SK-N-SH (cell line): ENCODE results near the gene MTPN. TPM values are rescaled to one million over a fixed set of nuclear protein-coding genes. Genes with fewer than 3 reads are reported as not detected.

ENCODE experiments used
- CTCF ChIA-PET: fragments of 300-600, 350-600 bp; formaldehyde crosslinking; extraction: SDS; loops from one replicate; lab custom pipeline; 2021; lab: Yijun Ruan, JAX
- POLR2A ChIA-PET: fragments of 350-600 bp; sonication (Branson Sonifier 250); formaldehyde crosslinking; extraction: SDS; loops from one replicate; lab custom pipeline; 2020; ENCODE audit warnings: antibody characterized with exemption, inconsistent platforms; lab: Yijun Ruan, JAX
- DNase-seq: peaks from one replicate; pipeline ENCODE4 v3.0.0; 2012
- H2AFZ ChIP-seq: fragments of 200-600 bp; sonication (generic); 2 replicates; pipeline ENCODE4 v1.8.1; 2016; ENCODE audit warnings: antibody characterized with exemption, mild to moderate bottlenecking, low read depth
- H3F3A ChIP-seq: fragments of 200-600 bp; sonication (generic); replicated peaks from 2 replicates; pipeline ENCODE3; 2016; ENCODE audit warnings: antibody characterized with exemption, mild to moderate bottlenecking; ENCODE audit not compliant: insufficient read depth
- H3K27ac ChIP-seq, 2 experiments: fragments of 200-500 bp in 1 of 2; fragments of 200-600 bp in 1 of 2; sonication (Bioruptor generic) in 1 of 2; sonication (generic), shearing (Covaris generic) in 1 of 2; 2 replicates each; pipeline versions ENCODE4 v1.5.1 to v1.6.1; 2014 to 2016; ENCODE audit warnings: low read depth in 2 of 2, inconsistent platforms in 1 of 2, low read length in 1 of 2, mild to moderate bottlenecking in 1 of 2, mixed read lengths in 1 of 2
- H3K27me3 ChIP-seq: fragments of 200-600 bp; sonication (generic), shearing (Covaris generic); 2 replicates; pipeline ENCODE4 v1.6.1; 2016; ENCODE audit warnings: mixed run types; ENCODE audit not compliant: insufficient read depth
- H3K36me3 ChIP-seq, 2 experiments: fragments of 200-500 bp in 1 of 2; fragments of 200-600 bp in 1 of 2; sonication (Bioruptor generic) in 1 of 2; sonication (generic) in 1 of 2; replicated peaks in 1 of 2; 2 replicates each; pipeline versions ENCODE3 to v1.5.1; 2014 to 2016; ENCODE audit warnings: low read length in 1 of 2, mild to moderate bottlenecking in 1 of 2; ENCODE audit not compliant: insufficient read depth in 2 of 2, control insufficient read depth in 1 of 2
- H3K4me1 ChIP-seq, 2 experiments: fragments of 200-500 bp in 1 of 2; fragments of 200-600 bp in 1 of 2; sonication (Bioruptor generic) in 1 of 2; sonication (generic), shearing (Covaris generic) in 1 of 2; 2 replicates each; pipeline versions ENCODE4 v1.5.1 to v1.6.1; 2014 to 2016; ENCODE audit warnings: low read depth in 1 of 2, low read length in 1 of 2, mixed run types in 1 of 2; ENCODE audit not compliant: insufficient read depth in 2 of 2, control insufficient read depth in 1 of 2
- H3K4me2 ChIP-seq: fragments of 200-600 bp; sonication (generic), shearing (Covaris generic); 2 replicates; pipeline ENCODE4 v1.6.1; 2017; ENCODE audit warnings: mixed run types
- H3K4me3 ChIP-seq, 2 experiments: fragments of 200-500 bp in 1 of 2; fragments of 200-600 bp in 1 of 2; sonication (Bioruptor generic) in 1 of 2; sonication (generic), shearing (Covaris generic) in 1 of 2; 2 replicates each; pipeline versions ENCODE4 v1.5.1 to v1.8.1; 2014 to 2016; ENCODE audit warnings: low read depth in 2 of 2, inconsistent platforms in 1 of 2, low read length in 1 of 2, mild to moderate bottlenecking in 1 of 2, mixed read lengths in 1 of 2, moderate library complexity in 1 of 2
- H3K79me2 ChIP-seq: fragments of 200-600 bp; sonication (generic); 2 replicates; pipeline ENCODE4 v1.8.1; 2017; ENCODE audit warnings: mild to moderate bottlenecking; ENCODE audit not compliant: insufficient read depth
- H3K9ac ChIP-seq: fragments of 200-600 bp; sonication (generic); 2 replicates; pipeline ENCODE4 v1.6.1; 2017; ENCODE audit warnings: mixed run types
- H3K9me2 ChIP-seq: fragments of 200-600 bp; sonication (generic); 2 replicates; pipeline ENCODE4 v1.6.1; 2017; ENCODE audit warnings: mixed run types
- H3K9me3 ChIP-seq: fragments of 200-600 bp; sonication (generic); 2 replicates; pipeline ENCODE4 v1.6.1; 2017; ENCODE audit warnings: mixed run types, mild to moderate bottlenecking, moderate library complexity
- H4K20me1 ChIP-seq: fragments of 200-600 bp; sonication (generic); 2 replicates; pipeline ENCODE4 v1.6.1; 2017; ENCODE audit warnings: mild to moderate bottlenecking, mixed run types; ENCODE audit not compliant: insufficient read depth
- ELF1 ChIP-seq: IDR thresholded peaks from 2 replicates; pipeline ENCODE4 v1.4.0; 2012
- EP300 ChIP-seq, 2 experiments: IDR thresholded peaks; 2 replicates each; pipeline versions ENCODE4 v1.4.0 to v1.6.1; 2012; ENCODE audit warnings: borderline replicate concordance in 1 of 2, low read depth in 1 of 2, low read length in 1 of 2
- MEF2A ChIP-seq: IDR thresholded peaks from 2 replicates; pipeline ENCODE4 v1.4.0; 2012; ENCODE audit warnings: low read depth, borderline replicate concordance
- YY1 ChIP-seq: IDR thresholded peaks from 2 replicates; pipeline ENCODE4 v1.4.0; 2012; ENCODE audit warnings: low read depth, mild to moderate bottlenecking
- polyA plus RNA-seq, 3 experiments: library from polyadenylated mRNA; depleted of rRNA; stranded (reverse); fragments of >200 nt; gene quantifications; 2 replicates each; pipeline ENCODE4 v1.2.3, GENCODE V29; 2012
- TF ChIP-seq, protein P1 (sequence below): fragments of 150-350 bp; IDR thresholded peaks from 2 replicates; pipeline ENCODE4 v1.6.1; 2017; ENCODE audit warnings: antibody characterized with exemption, low read length, low read depth, borderline replicate concordance
- TF ChIP-seq, protein P2 (sequence below): fragments of 150-350 bp; IDR thresholded peaks from 2 replicates; pipeline ENCODE4 v1.6.1; 2016; ENCODE audit warnings: mild to moderate bottlenecking, low read depth, low read length
- TF ChIP-seq, protein P3 (sequence below): IDR thresholded peaks from 2 replicates; pipeline ENCODE4 v1.6.1; 2012; ENCODE audit warnings: mild to moderate bottlenecking, low read depth, low read length, moderate library complexity

The MTPN gene
- polyA plus RNA-seq, 1 of the 3 experiments (the other 2 are of a cell fraction), result 135 TPM

DNA sequence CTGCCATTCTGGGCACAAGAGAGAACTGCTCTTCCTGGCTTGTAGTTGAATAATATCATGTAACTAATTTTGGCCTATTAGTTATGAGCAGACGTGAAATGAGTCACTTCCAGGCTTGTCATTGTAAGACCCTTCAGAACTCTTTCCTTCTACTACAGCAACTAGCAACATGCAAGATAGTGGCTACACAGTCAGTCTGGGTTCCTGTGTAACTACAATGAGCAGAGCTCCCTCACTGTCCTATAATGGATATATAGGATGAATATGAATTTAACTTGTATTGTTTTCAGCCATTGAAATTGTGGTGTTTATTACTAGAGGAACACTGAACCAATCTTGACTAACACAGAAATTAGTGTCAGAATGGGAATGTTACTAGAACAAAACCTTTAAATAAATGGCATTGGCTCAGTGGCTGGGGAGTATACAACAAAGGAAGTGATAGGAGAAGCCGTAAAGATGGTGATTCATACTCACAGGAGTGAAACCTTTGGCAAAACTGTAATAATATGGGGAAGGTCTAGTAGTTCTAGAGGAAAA lies 2.9 kb upstream of the MTPN start (continued):
- TF ChIP-seq EP300 (IDR thresholded peaks at IDR 0.05; ENCODE audit: borderline replicate concordance in 1 of 2, low read depth in 1 of 2, low read length in 1 of 2) (no peak), MEF2A (peak; percentile 85; the same call in 1 of the 2 replicates), YY1 (no peak), ELF1 (no peak)
- TF ChIP-seq, protein P1, sequence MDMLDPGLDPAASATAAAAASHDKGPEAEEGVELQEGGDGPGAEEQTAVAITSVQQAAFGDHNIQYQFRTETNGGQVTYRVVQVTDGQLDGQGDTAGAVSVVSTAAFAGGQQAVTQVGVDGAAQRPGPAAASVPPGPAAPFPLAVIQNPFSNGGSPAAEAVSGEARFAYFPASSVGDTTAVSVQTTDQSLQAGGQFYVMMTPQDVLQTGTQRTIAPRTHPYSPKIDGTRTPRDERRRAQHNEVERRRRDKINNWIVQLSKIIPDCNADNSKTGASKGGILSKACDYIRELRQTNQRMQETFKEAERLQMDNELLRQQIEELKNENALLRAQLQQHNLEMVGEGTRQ, result no peak
- TF ChIP-seq, protein P2, sequence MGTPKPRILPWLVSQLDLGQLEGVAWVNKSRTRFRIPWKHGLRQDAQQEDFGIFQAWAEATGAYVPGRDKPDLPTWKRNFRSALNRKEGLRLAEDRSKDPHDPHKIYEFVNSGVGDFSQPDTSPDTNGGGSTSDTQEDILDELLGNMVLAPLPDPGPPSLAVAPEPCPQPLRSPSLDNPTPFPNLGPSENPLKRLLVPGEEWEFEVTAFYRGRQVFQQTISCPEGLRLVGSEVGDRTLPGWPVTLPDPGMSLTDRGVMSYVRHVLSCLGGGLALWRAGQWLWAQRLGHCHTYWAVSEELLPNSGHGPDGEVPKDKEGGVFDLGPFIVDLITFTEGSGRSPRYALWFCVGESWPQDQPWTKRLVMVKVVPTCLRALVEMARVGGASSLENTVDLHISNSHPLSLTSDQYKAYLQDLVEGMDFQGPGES, result no peak
- TF ChIP-seq, protein P3, sequence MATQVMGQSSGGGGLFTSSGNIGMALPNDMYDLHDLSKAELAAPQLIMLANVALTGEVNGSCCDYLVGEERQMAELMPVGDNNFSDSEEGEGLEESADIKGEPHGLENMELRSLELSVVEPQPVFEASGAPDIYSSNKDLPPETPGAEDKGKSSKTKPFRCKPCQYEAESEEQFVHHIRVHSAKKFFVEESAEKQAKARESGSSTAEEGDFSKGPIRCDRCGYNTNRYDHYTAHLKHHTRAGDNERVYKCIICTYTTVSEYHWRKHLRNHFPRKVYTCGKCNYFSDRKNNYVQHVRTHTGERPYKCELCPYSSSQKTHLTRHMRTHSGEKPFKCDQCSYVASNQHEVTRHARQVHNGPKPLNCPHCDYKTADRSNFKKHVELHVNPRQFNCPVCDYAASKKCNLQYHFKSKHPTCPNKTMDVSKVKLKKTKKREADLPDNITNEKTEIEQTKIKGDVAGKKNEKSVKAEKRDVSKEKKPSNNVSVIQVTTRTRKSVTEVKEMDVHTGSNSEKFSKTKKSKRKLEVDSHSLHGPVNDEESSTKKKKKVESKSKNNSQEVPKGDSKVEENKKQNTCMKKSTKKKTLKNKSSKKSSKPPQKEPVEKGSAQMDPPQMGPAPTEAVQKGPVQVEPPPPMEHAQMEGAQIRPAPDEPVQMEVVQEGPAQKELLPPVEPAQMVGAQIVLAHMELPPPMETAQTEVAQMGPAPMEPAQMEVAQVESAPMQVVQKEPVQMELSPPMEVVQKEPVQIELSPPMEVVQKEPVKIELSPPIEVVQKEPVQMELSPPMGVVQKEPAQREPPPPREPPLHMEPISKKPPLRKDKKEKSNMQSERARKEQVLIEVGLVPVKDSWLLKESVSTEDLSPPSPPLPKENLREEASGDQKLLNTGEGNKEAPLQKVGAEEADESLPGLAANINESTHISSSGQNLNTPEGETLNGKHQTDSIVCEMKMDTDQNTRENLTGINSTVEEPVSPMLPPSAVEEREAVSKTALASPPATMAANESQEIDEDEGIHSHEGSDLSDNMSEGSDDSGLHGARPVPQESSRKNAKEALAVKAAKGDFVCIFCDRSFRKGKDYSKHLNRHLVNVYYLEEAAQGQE, result no peak

DNA sequence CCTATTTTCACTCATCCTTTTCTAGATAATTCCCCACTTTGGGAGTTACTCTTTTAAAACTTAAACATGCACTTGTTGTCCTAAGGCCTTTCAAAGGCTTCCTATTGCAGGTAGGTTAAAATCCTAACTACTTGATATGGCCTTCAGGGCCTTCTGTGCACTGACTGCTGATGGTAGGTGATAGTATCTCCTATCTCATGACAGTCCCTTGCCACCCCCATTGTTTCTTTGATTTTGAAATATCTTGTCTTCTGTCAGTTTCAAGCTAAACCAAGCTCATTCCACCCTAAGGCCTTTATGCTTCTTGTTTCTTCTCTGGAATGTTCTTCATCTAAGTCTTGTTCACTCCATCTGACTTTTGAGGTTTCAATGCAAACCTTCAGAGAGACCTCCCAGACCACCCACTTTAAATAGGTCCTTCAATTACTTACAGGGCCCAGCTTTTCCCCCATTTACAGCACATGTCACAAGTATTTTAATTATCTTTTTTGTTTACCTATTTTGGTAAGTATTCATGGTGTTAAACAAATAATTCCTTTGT lies 2.4 kb upstream of the MTPN start:
- H3K36me3 ChIP-seq, result peaks cover 7 to 11% of the 10 kb centered on the region in 2 experiments
- H3K27ac ChIP-seq, result peak overlapping the region; percentile 44 to 93
- no peaks in the 10 kb centered on the region for H3K9me2 ChIP-seq
- peak overlapping the region; percentile 64 for H3K4me2 ChIP-seq
- H2AFZ ChIP-seq, result peak overlapping the region; percentile 84
- peaks cover 20% of the 10 kb centered on the region for H4K20me1 ChIP-seq
- H3K9ac ChIP-seq, result peak overlapping the region; percentile 37; the same call in 1 of the 2 replicates
- DNase-seq, result no peak
- no peaks in the 10 kb centered on the region for H3K27me3 ChIP-seq
- POLR2A ChIA-PET, result no interaction called here
- H3K4me3 ChIP-seq, result no peak overlapping the region
- H3K9me3 ChIP-seq, result no peaks in the 10 kb centered on the region
- peaks cover 27% of the 10 kb centered on the region for H3F3A ChIP-seq
- peaks cover 27% of the 10 kb centered on the region for H3K79me2 ChIP-seq
- TF ChIP-seq EP300 (IDR thresholded peaks at IDR 0.05; ENCODE audit: borderline replicate concordance in 1 of 2, low read depth in 1 of 2, low read length in 1 of 2), result no peak
- CTCF ChIA-PET, result interaction anchor here (1.5 kb wide), 1 partner anchor 308 kb away, joined by 4 read pairs; no protein-coding TSS in a partner anchor
- peaks cover 18 to 30% of the 10 kb centered on the region in 2 experiments for H3K4me1 ChIP-seq
